Stimulated activated CD4-positive, alpha-beta T cell treated with anti-CD3 and anti-CD28 coated beads, Interleukin-4, amount 100 ng/mL, for 48 hours (primary cell): ENCODE results near the gene EPM2A.
A peak's percentile ranks its signal among the peaks of the same experiment; 100 is the strongest.
"Not testable (repeated sequence)": the region's sequence is repeated elsewhere in the genome, so short reads cannot be mapped to it uniquely, and the experiment has no call there.

Experiments
- DNase-seq, 2 donors: peaks; one replicate each; pipeline ENCODE4 v3.0.0-alpha.2; 2020; ENCODE audit warnings: low read depth in 2 of 2

The EPM2A gene

DNA sequence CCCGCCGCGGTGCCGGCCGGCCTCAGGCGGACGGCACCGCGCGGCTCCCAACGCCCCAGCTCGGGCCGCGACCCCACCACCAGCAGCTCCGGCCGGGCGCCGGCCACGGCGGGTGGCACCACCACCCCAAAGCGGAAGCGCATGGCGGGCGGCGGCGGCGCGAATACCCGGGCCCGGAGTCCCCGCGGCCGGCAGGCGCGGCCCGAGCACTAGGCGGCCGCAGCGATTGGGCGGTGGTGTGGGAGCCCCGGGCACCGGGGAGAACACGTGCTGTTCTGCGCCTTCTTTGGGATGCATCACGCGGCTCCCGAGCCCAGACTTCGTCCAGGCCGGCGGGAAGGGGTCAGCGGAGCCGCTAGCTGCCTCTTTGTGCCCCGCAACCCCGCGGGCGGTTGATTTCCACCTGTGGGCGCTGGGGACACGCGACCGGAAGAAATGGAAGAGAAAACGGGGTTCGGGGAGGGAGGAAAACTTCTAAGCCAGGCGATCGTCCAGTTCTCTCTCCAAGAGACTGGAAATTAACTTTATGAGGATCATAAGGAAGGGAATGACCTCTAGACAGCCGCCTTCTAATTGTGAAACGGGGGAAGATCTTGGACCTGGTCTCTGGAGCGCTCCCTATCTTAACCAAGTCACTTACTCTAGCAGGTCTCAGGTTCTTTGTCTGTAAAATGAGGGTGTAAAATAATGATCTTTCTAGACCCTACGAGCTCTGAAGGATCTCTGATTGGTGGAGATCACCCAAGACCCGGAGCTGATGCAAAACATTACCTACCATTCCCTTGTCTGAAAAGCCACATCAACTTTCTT, at the start of gene EPM2A:
EPM2A (minus strand) TSS at position 165 of the 810 bp plus-strand sequence; CDS start at position 143, 22 bp downstream.
- peak; percentile 42 to 47 for DNase-seq

- no peak for DNase-seq
Observed at GRCh38 chr6:145784683-145785082, 49.4 kb upstream of the EPM2A start.

GRCh38 chr6:145783796-145784195, 48.5 kb upstream of the EPM2A start:
- no peak for DNase-seq

GRCh38 chr6:145772846-145773245, 37.5 kb upstream of the EPM2A start:
- DNase-seq, result no peak

GRCh38 chr6:145765449-145765848, 30.1 kb upstream of the EPM2A start:
- DNase-seq, result no peak

- no peak for DNase-seq
Observed at GRCh38 chr6:145763742-145764141, 28.4 kb upstream of the EPM2A start.

- no peak for DNase-seq
Observed at GRCh38 chr6:145761584-145761983, 26.3 kb upstream of the EPM2A start.

DNA sequence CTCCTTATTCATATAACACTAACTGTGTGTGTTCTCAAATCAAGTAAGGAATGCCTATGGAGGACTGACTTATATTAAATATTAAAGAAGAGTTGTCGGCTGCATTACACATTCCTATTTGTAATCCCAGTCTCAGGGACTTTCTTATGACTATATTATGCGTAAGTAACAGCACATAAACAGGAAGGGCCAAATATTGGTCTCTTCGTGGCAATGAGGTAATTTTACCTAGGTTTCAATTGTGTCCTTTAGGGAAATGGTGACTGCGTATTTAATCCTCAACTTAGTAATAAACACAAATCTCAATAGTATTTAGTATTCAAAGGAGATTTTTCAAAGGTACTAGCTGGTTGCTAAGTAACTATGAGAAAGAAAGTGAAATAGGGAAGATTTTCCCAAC, 22.8 kb upstream of the EPM2A start:
- DNase-seq, result no peak

- DNase-seq, result no peak
Observed at GRCh38 chr6:145756170-145756662, 20.9 kb upstream of the EPM2A start.

GRCh38 chr6:145755682-145756081, 20.4 kb upstream of the EPM2A start:
- no peak for DNase-seq

DNA sequence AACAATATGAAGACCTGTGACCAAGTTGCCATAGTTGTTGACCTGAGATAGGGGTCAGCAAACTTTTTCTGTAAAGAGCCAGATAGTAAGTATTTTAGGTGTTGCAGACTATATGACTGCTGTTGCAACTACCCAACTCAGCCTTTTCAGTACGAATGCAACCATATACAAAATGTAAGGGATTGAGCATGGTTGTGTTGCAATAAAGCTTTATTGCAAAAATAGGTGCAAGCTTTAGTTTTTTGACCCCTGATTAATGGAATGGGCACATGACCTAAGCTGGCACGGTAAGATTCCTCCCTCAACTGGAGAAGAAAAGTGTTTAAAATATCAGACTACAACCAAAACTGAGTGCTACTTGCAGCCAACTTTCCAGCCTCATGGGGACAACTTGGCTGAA, 17.3 kb upstream of the EPM2A start:
- DNase-seq, result no peak

- no peak for DNase-seq
Observed at GRCh38 chr6:145749632-145750031, 14.3 kb upstream of the EPM2A start.

GRCh38 chr6:145745861-145746260, 10.5 kb upstream of the EPM2A start:
- no peak for DNase-seq

DNA sequence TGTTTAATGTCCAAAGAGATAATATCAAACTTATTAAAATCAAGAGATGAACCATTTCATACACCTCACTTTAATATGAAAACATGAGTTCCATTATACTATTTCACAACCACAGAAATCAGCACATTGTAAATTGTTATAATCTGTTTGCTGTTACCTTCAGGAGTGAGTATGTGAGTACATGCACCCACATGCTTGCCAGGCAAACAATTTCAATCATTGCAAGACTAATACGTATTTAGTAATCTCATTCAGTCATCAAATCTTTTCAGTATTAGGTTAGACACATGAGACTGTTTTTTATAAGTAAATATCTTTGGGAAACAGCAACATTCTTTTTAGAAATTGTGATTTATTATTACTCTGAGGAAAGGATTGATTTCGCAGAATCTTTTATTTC, 9.3 kb upstream of the EPM2A start:
- no peak for DNase-seq

DNA sequence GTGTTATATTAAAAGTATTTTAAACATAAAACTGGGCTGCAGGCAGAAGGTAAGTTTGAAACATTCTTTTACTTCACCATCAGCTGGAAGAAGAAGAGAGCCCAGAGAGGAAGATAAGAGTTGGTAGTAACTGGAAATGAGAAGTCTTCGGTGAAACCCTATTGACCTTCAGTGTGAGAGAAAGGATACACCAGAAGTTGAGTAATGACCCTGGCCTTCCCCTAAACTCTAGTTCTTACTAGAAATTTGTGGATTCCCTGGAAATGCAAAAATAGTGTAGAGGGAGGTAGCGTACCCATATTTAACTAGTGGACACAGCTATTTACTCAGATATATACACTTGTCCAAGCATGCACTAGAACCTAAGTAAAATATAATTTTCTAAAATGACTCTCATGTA, 8.0 kb upstream of the EPM2A start:
- no peak for DNase-seq

- DNase-seq, result not testable (repeated sequence)
Observed at GRCh38 chr6:145742472-145742871, 7.2 kb upstream of the EPM2A start.

DNA sequence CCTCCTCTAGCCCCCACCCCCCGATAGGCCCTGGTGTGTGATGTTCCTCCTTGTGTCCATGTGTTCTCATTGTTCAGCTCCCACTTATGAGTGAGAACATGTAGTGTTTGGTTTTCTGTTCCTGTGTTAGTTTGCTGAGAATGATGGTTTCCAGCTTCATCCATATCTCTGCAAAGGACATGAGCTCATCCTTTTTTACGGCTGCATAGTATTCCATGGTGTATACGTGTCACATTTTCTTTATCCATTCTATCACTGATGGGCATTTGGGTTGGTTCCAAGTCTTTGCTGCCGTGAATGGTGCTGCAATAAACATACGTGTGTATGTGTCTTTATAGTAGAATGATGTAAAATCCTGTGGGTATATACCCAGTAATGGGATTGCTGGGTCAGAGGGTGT, 4.4 kb upstream of the EPM2A start:
- not testable (repeated sequence) for DNase-seq

GRCh38 chr6:145738265-145738664, 2.9 kb upstream of the EPM2A start:
- no peak for DNase-seq

GRCh38 chr6:145736661-145737144, 1.4 kb upstream of the EPM2A start:
- DNase-seq, result no peak

DNA sequence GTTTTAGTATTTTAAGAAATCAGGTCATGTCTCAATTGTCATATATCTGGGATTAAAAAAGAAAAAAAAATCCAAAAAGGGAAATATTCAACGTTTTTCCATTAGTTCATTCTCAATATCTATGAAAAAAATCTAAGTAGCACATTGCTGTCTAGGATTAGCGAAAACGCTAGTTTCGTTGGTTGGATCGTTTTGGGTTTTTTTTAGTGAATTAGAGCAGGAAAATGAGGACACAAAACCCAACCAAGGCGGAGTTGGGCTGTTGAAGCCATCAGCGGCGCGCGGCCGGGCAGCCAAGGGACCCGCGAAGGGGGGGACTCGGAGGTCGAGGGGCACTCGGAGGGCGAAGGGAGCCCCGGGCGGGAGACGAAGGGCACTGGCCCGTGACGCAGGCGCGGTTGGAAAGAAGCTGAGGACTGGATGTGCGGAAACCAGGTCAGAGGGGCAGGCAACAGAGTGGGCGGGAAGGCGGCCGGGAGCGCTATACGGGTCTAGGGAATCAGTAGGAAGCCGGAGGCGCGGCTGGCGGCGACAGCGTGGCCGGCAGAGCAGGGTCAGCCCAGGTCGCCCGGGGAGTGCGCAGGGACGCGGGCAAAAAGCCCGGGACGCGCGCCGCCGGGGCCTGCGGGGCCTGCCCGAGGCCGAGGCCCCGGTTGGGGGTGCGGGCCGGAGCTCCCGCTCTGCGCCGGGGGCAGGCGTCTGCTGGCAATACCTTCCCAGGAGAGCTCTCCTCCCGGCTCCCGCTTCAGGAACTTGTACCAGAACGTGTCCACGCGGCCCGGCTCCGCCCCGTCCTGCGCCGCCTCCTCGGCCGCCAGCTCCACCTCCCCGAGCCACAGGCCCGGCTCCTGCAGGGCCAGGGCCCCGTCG, 599 bp downstream of the EPM2A start:
- DNase-seq, result peak; percentile 52 to 64

GRCh38 chr6:145733810-145734209, 1.5 kb downstream of the EPM2A start:
- DNase-seq, result no peak

DNA sequence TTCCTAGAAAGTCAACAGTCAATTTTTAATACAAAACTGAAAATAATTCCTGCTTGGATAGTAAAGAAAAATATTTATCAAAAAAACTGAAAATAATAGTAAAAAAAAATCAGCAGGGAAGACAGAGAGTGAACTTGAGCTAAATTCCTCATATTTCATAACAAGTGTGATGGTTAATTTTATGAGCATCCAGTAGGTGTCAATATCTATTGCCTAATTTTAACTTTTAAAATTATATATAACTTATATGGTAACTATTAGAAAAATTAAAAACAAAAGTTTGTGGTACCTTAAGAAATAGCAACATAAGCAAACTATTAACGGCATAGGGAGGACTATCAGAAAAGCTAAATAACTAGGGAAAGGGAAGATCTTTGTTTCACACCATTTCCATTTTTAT, 2.1 kb downstream of the EPM2A start:
- no peak for DNase-seq

DNA sequence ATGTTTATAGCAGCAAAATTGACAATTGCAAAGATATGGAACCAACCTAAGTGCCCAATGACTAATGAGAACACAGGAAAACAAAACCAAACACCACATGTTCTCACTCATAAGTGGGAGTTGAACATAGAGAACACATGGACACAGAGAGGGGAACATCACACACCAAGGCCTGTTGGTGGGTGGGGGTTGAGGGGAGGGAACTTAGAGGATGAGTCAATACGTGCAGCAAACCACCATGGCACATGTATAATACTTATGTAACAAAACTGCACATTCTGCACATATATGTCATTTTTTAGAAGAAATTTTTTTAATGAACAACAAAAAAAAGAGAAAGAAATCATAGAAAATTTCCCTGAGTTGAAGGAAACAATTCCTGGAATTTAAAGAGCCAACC, 3.9 kb downstream of the EPM2A start:
- no peak for DNase-seq
